ENCODE results near the gene LARGE1. TPM values are rescaled to one million over a fixed set of nuclear protein-coding genes. Genes with fewer than 3 reads are reported as not detected.

LARGE1 gene
- total and polyA plus RNA-seq, 2 of the 13 experiments (the other 11 are each of a cell fraction or from before 2014, with no cell fraction given) = 8.4 to 11.0 TPM

- TF ChIP-seq ZNF574 (CRISPR knock-in tag; IDR thresholded peaks at IDR 0.05) = no peak
- TF ChIP-seq SNAPC2 (CRISPR knock-in tag; IDR thresholded peaks at IDR 0.05) = no peak
- no peak for TF ChIP-seq SIX4 (CRISPR knock-in tag; IDR thresholded peaks at IDR 0.05)
- peak; percentile 70 for TF ChIP-seq PAXIP1 (CRISPR knock-in tag; conservative IDR thresholded peaks at IDR 0.05)
- TF ChIP-seq ZHX2 (IDR thresholded peaks at IDR 0.05; ENCODE audit: low read depth) = no peak
- TF ChIP-seq ZHX2 (CRISPR knock-in tag; IDR thresholded peaks at IDR 0.05; ENCODE audit: borderline replicate concordance) = no peak
- TF ChIP-seq REST (IDR thresholded peaks at IDR 0.05; ENCODE audit: borderline replicate concordance in 1 of 2, low read depth in 1 of 2, low read length in 2 of 2) = no peak
- no peak for TF ChIP-seq MED13 (CRISPR knock-in tag; IDR thresholded peaks at IDR 0.05)
- TF ChIP-seq TBL1XR1 (IDR thresholded peaks at IDR 0.05; ENCODE audit: borderline replicate concordance, low read length, partially characterized antibody) = no peak
- peak; percentile 43; the same call in 1 of the 2 replicates for TF ChIP-seq ZMYM2 (CRISPR knock-in tag; IDR thresholded peaks at IDR 0.05)
Observed at GRCh38 chr22:33470456-33470855, 449.8 kb downstream of the LARGE1 start (continued).
